SK-N-SH (cell line): ENCODE data around the gene NKAIN4. TPM values are rescaled to one million over a fixed set of nuclear protein-coding genes. Genes with fewer than 3 reads are reported as not detected.

ENCODE experiments used
- CTCF ChIA-PET: fragments of 300-600, 350-600 bp; formaldehyde crosslinking; extraction: SDS; loops from one replicate; lab custom pipeline; 2021; lab: Yijun Ruan, JAX
- POLR2A ChIA-PET: fragments of 350-600 bp; sonication (Branson Sonifier 250); formaldehyde crosslinking; extraction: SDS; loops from one replicate; lab custom pipeline; 2020; ENCODE audit warnings: antibody characterized with exemption, inconsistent platforms; lab: Yijun Ruan, JAX
- DNase-seq: peaks from one replicate; pipeline ENCODE4 v3.0.0; 2012
- H2AFZ ChIP-seq: fragments of 200-600 bp; sonication (generic); 2 replicates; pipeline ENCODE4 v1.8.1; 2016; ENCODE audit warnings: antibody characterized with exemption, mild to moderate bottlenecking, low read depth
- H3F3A ChIP-seq: fragments of 200-600 bp; sonication (generic); replicated peaks from 2 replicates; pipeline ENCODE3; 2016; ENCODE audit warnings: antibody characterized with exemption, mild to moderate bottlenecking; ENCODE audit not compliant: insufficient read depth
- H3K27ac ChIP-seq, 2 experiments: fragments of 200-500 bp in 1 of 2; fragments of 200-600 bp in 1 of 2; sonication (Bioruptor generic) in 1 of 2; sonication (generic), shearing (Covaris generic) in 1 of 2; 2 replicates each; pipeline versions ENCODE4 v1.5.1 to v1.6.1; 2014 to 2016; ENCODE audit warnings: low read depth in 2 of 2, inconsistent platforms in 1 of 2, low read length in 1 of 2, mild to moderate bottlenecking in 1 of 2, mixed read lengths in 1 of 2
- H3K27me3 ChIP-seq: fragments of 200-600 bp; sonication (generic), shearing (Covaris generic); 2 replicates; pipeline ENCODE4 v1.6.1; 2016; ENCODE audit warnings: mixed run types; ENCODE audit not compliant: insufficient read depth
- H3K36me3 ChIP-seq, 2 experiments: fragments of 200-500 bp in 1 of 2; fragments of 200-600 bp in 1 of 2; sonication (Bioruptor generic) in 1 of 2; sonication (generic) in 1 of 2; replicated peaks in 1 of 2; 2 replicates each; pipeline versions ENCODE3 to v1.5.1; 2014 to 2016; ENCODE audit warnings: low read length in 1 of 2, mild to moderate bottlenecking in 1 of 2; ENCODE audit not compliant: insufficient read depth in 2 of 2, control insufficient read depth in 1 of 2
- H3K4me1 ChIP-seq, 2 experiments: fragments of 200-500 bp in 1 of 2; fragments of 200-600 bp in 1 of 2; sonication (Bioruptor generic) in 1 of 2; sonication (generic), shearing (Covaris generic) in 1 of 2; 2 replicates each; pipeline versions ENCODE4 v1.5.1 to v1.6.1; 2014 to 2016; ENCODE audit warnings: low read depth in 1 of 2, low read length in 1 of 2, mixed run types in 1 of 2; ENCODE audit not compliant: insufficient read depth in 2 of 2, control insufficient read depth in 1 of 2
- H3K4me2 ChIP-seq: fragments of 200-600 bp; sonication (generic), shearing (Covaris generic); 2 replicates; pipeline ENCODE4 v1.6.1; 2017; ENCODE audit warnings: mixed run types
- H3K4me3 ChIP-seq, 2 experiments: fragments of 200-500 bp in 1 of 2; fragments of 200-600 bp in 1 of 2; sonication (Bioruptor generic) in 1 of 2; sonication (generic), shearing (Covaris generic) in 1 of 2; 2 replicates each; pipeline versions ENCODE4 v1.5.1 to v1.8.1; 2014 to 2016; ENCODE audit warnings: low read depth in 2 of 2, inconsistent platforms in 1 of 2, low read length in 1 of 2, mild to moderate bottlenecking in 1 of 2, mixed read lengths in 1 of 2, moderate library complexity in 1 of 2
- H3K79me2 ChIP-seq: fragments of 200-600 bp; sonication (generic); 2 replicates; pipeline ENCODE4 v1.8.1; 2017; ENCODE audit warnings: mild to moderate bottlenecking; ENCODE audit not compliant: insufficient read depth
- H3K9ac ChIP-seq: fragments of 200-600 bp; sonication (generic); 2 replicates; pipeline ENCODE4 v1.6.1; 2017; ENCODE audit warnings: mixed run types
- H3K9me2 ChIP-seq: fragments of 200-600 bp; sonication (generic); 2 replicates; pipeline ENCODE4 v1.6.1; 2017; ENCODE audit warnings: mixed run types
- H3K9me3 ChIP-seq: fragments of 200-600 bp; sonication (generic); 2 replicates; pipeline ENCODE4 v1.6.1; 2017; ENCODE audit warnings: mixed run types, mild to moderate bottlenecking, moderate library complexity
- H4K20me1 ChIP-seq: fragments of 200-600 bp; sonication (generic); 2 replicates; pipeline ENCODE4 v1.6.1; 2017; ENCODE audit warnings: mild to moderate bottlenecking, mixed run types; ENCODE audit not compliant: insufficient read depth
- EP300 ChIP-seq, 2 experiments: IDR thresholded peaks; 2 replicates each; pipeline versions ENCODE4 v1.4.0 to v1.6.1; 2012; ENCODE audit warnings: borderline replicate concordance in 1 of 2, low read depth in 1 of 2, low read length in 1 of 2
- EZH2phosphoT487 ChIP-seq: fragments of 200-600 bp; sonication (generic); IDR thresholded peaks from 2 replicates; pipeline ENCODE4 v1.6.1; 2017; ENCODE audit warnings: low read depth, mixed run types, mild to moderate bottlenecking, antibody characterized with exemption, moderate library complexity, borderline replicate concordance
- FOSL2 ChIP-seq: IDR thresholded peaks from 2 replicates; pipeline ENCODE4 v1.4.0; 2012; ENCODE audit warnings: low read depth, mild to moderate bottlenecking, moderate library complexity, borderline replicate concordance
- GABPA ChIP-seq: IDR thresholded peaks from 2 replicates; pipeline ENCODE4 v1.4.0; 2012; ENCODE audit warnings: low read depth, mild to moderate bottlenecking
- MAX ChIP-seq: IDR thresholded peaks from 2 replicates; pipeline ENCODE4 v1.4.0; 2012; ENCODE audit warnings: low read depth
- RCOR1 ChIP-seq: fragments of 150-350 bp; IDR thresholded peaks from 2 replicates; pipeline ENCODE4 v1.6.1; 2017; ENCODE audit warnings: antibody characterized with exemption, low read length
- REST ChIP-seq: IDR thresholded peaks from 2 replicates; pipeline ENCODE4 v1.6.1; 2012; ENCODE audit warnings: mild to moderate bottlenecking, low read depth, low read length, moderate library complexity
- RFX5 ChIP-seq: IDR thresholded peaks from 2 replicates; pipeline ENCODE4 v1.6.1; 2012; ENCODE audit warnings: mild to moderate bottlenecking, improper control_type of control experiment, low read length
- TAF1 ChIP-seq: IDR thresholded peaks from 2 replicates; pipeline ENCODE4 v1.6.1; 2012; ENCODE audit warnings: low read depth, mild to moderate bottlenecking, low read length, moderate library complexity, borderline replicate concordance
- TEAD4 ChIP-seq: IDR thresholded peaks from 2 replicates; pipeline ENCODE4 v1.4.0; 2012; ENCODE audit warnings: mild to moderate bottlenecking, borderline replicate concordance; ENCODE audit not compliant: insufficient read depth
- YY1 ChIP-seq: IDR thresholded peaks from 2 replicates; pipeline ENCODE4 v1.4.0; 2012; ENCODE audit warnings: low read depth, mild to moderate bottlenecking
- WGBS: methylation state at CpG from one replicate; pipeline ENCODE4 v1.1.6; 2017; ENCODE audit warnings: low lambda C conversion rate; 5-methylcytosine and 5-hydroxymethylcytosine counted together
- polyA plus RNA-seq, 3 experiments: library from polyadenylated mRNA; depleted of rRNA; stranded (reverse); fragments of >200 nt; gene quantifications; 2 replicates each; pipeline ENCODE4 v1.2.3, GENCODE V29; 2012
- TF ChIP-seq, protein P1 (sequence below): IDR thresholded peaks from 2 replicates; pipeline ENCODE4 v1.4.0; 2012; ENCODE audit warnings: low read depth, borderline replicate concordance
- TF ChIP-seq, protein P2 (sequence below): fragments of 150-350 bp; IDR thresholded peaks from 2 replicates; pipeline ENCODE4 v1.6.1; 2017; ENCODE audit warnings: antibody characterized with exemption, low read length, low read depth, borderline replicate concordance

NKAIN4 gene
- polyA plus RNA-seq, 1 of the 3 experiments (the other 2 are of a cell fraction): not detected

DNA sequence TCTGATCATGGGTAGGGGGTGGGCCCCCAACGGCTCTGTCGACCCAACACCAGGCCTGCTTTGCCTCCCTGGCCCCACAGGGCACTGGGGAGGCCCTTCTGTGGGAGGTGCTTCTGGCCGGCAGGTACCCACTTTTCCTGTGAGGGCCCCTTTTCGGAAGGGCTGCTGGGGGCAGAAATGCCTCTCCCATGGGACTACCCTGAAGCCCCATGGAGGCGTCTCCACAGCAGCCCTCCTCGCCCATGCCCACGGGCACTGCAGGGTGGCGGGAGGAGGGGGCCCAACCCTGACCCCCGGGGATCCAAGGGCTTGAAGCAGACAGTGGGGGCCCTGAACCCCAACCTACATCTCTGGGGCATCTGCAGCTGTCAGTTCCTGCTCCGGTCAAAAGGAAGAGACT is 16.2 kb downstream of the NKAIN4 start:
- DNase-seq: no peak
- WGBS: 63% methylated on average over 3 of the region's 10 CpGs
- H3K27me3 ChIP-seq: no peaks in the 10 kb centered on the region
- H4K20me1 ChIP-seq: no peaks in the 10 kb centered on the region
- no peaks in the 10 kb centered on the region for H3F3A ChIP-seq
- no peak overlapping the region for H2AFZ ChIP-seq
- no peak overlapping the region for H3K4me3 ChIP-seq
- peaks cover 0 to 7% of the 10 kb centered on the region in 2 experiments; a peak in 1 of 4 replicates for H3K4me1 ChIP-seq
- no peaks in the 10 kb centered on the region for H3K36me3 ChIP-seq
- no peaks in the 10 kb centered on the region for H3K9me2 ChIP-seq
- ChIA-PET CTCF (interaction anchor here (1.1 to 15.6 kb wide), 2 partner anchors 14 to 55 kb away, joined by 3 to 168 read pairs; no protein-coding TSS in a partner anchor), POLR2A (no interaction called here)
- H3K9me3 ChIP-seq: no peaks in the 10 kb centered on the region
- no peaks in the 10 kb centered on the region for H3K79me2 ChIP-seq
- no peak overlapping the region for H3K27ac ChIP-seq
- no peak overlapping the region for H3K4me2 ChIP-seq
- H3K9ac ChIP-seq: no peak overlapping the region
- TF ChIP-seq, protein P1, sequence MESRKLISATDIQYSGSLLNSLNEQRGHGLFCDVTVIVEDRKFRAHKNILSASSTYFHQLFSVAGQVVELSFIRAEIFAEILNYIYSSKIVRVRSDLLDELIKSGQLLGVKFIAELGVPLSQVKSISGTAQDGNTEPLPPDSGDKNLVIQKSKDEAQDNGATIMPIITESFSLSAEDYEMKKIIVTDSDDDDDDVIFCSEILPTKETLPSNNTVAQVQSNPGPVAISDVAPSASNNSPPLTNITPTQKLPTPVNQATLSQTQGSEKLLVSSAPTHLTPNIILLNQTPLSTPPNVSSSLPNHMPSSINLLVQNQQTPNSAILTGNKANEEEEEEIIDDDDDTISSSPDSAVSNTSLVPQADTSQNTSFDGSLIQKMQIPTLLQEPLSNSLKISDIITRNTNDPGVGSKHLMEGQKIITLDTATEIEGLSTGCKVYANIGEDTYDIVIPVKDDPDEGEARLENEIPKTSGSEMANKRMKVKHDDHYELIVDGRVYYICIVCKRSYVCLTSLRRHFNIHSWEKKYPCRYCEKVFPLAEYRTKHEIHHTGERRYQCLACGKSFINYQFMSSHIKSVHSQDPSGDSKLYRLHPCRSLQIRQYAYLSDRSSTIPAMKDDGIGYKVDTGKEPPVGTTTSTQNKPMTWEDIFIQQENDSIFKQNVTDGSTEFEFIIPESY: no peak
- TF ChIP-seq EP300 (IDR thresholded peaks at IDR 0.05; ENCODE audit: borderline replicate concordance in 1 of 2, low read depth in 1 of 2, low read length in 1 of 2): no peak
- TF ChIP-seq, all 33 proteins: peak for 0

DNA sequence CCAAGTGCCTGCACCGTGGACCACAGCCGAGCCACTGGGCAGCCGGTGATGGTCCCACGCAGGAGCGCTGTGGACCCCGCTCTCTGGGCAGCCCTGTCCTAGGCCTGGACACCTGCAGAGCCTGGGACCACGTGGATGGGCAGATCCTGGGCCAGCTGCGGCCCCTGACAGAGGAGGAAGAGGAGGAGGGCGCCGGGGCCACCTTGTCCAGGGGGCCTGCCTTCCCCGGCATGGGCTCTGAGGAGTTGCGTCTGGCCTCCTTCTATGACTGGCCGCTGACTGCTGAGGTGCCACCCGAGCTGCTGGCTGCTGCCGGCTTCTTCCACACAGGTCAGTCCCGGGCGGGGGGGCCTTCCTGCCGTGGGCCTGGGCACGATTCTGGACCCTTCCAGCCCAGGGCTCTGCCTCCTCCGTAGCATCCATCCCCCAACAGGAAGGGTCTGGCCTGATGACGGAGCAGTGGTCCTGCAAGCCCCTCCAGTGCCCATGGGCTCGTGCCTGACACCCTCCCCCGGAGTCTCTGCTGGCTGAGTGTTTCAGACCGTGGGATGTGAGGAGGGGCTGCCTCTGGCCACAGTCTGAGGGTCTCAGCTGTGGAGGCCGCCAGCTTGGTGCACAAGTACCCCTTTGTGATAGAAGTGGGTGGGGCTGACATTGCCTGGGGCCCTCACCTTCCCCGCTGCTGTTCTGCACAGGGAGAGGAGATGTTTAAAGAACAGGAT is 18.0 kb downstream of the NKAIN4 start:
- Histone ChIP-seq H3K36me3 (no peaks in the 10 kb centered on the region), H3K79me2 (no peaks in the 10 kb centered on the region), H3K4me2 (no peak overlapping the region), H3F3A (no peaks in the 10 kb centered on the region), H3K9me2 (no peaks in the 10 kb centered on the region), H2AFZ (no peak overlapping the region), H3K9me3 (no peaks in the 10 kb centered on the region), H3K9ac (no peak overlapping the region), H3K27ac (no peak overlapping the region), H3K4me3 (no peak overlapping the region), H4K20me1 (no peaks in the 10 kb centered on the region), H3K4me1 (peaks cover 5 to 7% of the 10 kb centered on the region in 2 experiments; a peak in 1 of 4 replicates), H3K27me3 (no peaks in the 10 kb centered on the region)
- CTCF ChIA-PET: interaction anchor here (1.4 to 15.6 kb wide), 3 partner anchors 12 to 56 kb away, joined by 3 to 168 read pairs (median 5); partner anchors contain the start of gene NKAIN4
- no peak for DNase-seq
- POLR2A ChIA-PET: no interaction called here
- WGBS: no CpG with 5 or more reads among the region's 26 CpGs
- TF ChIP-seq YY1 (no peak), TAF1 (no peak), RCOR1 (no peak), EZH2phosphoT487 (no peak), RFX5 (no peak), FOSL2 (no peak), TEAD4 (no peak), GABPA (no peak), REST (no peak), MAX (no peak)
- TF ChIP-seq, protein P1: no peak
- TF ChIP-seq, protein P2, sequence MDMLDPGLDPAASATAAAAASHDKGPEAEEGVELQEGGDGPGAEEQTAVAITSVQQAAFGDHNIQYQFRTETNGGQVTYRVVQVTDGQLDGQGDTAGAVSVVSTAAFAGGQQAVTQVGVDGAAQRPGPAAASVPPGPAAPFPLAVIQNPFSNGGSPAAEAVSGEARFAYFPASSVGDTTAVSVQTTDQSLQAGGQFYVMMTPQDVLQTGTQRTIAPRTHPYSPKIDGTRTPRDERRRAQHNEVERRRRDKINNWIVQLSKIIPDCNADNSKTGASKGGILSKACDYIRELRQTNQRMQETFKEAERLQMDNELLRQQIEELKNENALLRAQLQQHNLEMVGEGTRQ: no peak
